Measurements from ENCODE around the gene MAML3. TPM values are rescaled to one million over a fixed set of nuclear protein-coding genes. Genes with fewer than 3 reads are reported as not detected.

Gene MAML3
- polyA plus RNA-seq, 12 donors: 3.9 to 17.0 (median 4.6) TPM; not detected in 1

DNA sequence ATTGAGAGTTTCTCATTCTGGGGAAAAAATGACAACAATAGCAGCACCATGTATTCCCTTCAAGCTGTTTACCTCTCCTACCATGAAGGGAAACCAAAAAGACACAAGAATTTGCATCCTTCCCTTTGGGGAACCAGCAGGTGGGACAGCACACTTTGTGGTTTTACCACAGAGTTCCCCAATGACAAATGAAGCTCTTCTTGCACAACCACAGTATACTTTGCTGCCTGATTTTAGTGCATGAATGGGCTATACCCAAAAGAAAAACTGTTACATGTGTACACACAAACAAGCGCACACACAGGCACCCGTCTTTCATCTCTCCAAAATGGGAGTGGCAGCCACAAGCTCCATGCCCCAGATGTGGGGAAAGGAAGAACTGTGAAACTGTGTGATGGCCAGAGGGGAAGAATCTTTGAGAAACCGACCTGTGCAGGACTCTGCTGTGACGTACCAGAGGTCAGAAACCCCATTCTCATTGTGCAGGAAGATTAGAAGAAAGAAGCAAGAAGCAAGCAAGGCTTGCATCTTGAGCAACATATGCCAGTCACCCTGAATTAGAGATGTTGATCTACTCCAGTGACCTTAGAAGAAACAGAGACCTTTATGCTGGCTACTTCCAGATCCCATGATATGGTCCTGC lies 2.7 kb upstream of the MAML3 start:
- DNase-seq: no peak

DNA sequence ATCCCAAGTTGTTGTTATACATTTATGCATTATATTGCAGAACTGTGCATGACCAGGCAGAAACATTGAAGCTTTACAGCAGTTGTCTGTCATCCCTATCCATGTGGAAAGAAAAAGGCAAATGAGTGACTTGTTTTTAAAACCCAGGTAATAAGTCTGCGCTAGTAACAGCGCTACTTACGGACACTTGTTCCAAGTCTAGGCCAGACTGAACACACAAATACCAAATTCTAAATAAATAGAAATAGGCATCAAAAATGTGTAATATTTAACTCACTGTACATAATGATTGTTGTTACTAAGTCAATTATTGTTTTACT lies 548 bp upstream of the MAML3 start:
- no peak for DNase-seq

DNA sequence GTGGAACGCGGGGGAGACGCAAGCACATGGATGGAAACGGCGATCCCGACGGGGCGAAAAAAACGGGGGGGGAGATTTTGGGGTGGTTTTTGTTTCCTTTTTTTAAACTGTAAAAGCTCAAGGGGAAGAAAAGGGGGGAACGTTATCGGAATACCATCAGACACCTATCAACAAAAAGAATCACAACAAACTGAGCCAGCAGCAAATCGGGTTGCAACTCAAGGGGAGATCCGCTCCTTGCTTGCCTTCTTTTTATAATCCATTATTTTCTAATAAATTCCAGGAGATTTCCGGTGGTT lies 616 bp downstream of the MAML3 start:
- no peak for DNase-seq

GRCh38 chr4:140152751-140153418 lies 1.1 kb downstream of the MAML3 start:
- DNase-seq: peak; percentile 38

DNA sequence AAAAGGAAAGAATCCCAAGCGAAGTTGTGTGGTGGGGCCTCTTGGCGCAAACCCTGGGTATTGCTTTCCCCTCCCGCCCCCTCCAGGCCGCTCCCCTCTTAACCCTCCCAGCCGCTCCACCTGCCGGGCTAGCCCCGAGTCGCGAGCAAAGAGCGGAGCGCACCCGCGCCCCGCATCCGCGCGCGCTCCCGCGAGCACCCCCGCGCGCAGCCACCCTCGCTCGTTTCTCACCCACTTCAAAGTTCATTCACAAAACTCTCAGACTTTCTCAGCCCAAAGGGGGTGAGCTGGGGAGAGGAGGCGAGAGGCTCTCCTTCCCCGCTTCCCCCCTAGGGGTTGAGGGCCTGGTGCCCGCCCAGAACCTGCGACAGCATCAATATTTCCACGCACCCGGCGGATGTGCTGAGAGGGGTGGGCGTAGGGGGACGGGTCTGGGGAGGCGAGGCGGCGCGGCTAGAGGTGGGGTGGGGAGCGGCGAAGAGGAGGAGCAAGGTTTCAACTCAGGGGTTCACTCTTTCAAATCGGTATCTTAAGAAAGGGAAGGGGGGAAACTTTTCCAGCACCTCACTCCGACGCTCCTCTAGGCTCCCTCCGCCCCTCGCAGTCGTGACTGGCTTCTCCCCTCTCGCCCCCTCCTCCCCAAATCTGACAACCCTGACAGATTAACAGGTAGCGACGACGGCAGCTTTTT lies 1.8 kb downstream of the MAML3 start:
- no peak for DNase-seq

- peak; percentile 77 for DNase-seq
These were observed 2.3 kb downstream of the MAML3 start for GRCh38 chr4:140151699-140152012.

DNA sequence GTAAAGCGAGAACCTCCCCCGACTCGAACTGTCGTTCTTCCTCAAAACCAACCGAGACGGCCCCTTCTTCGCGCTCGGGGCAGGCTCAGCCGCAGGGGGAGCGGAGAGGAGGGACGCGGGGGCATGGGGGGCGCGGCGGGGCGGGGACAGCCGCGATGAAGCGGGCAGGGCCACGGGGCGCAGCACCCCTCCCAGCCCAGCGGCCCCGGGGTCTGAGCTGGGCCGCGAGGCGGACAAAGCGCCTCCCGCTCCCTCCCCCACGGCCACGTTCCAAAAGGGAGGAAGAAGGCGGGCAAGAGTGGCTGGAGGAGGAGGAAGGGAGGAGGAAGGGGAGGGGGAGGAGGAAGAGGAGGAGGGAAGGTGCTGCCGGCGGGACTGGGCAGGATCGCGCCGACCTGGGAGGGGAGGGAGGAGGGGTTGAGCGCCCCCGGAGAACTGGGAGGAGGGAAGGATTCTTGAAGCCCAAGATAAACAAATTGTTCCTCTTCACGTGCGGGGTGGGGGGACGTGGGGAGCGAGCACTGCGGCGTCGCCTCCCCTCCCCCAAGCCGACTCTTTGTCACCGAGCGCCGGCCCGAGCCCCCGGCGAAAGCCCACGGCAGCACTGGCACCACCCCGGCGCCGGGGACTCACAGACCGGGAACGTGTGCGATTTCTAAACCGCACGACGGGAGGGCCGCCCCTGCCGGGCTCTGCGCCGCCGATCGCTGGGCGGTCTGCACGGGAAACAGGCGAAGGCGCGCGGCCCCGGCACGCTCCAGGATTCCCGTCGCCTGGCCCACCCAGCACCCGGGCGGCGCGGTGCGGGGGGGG lies 2.9 kb downstream of the MAML3 start:
- DNase-seq: peak; percentile 92

- peak; percentile 88 for DNase-seq
These were observed 3.4 kb downstream of the MAML3 start for GRCh38 chr4:140150636-140150885.

DNA sequence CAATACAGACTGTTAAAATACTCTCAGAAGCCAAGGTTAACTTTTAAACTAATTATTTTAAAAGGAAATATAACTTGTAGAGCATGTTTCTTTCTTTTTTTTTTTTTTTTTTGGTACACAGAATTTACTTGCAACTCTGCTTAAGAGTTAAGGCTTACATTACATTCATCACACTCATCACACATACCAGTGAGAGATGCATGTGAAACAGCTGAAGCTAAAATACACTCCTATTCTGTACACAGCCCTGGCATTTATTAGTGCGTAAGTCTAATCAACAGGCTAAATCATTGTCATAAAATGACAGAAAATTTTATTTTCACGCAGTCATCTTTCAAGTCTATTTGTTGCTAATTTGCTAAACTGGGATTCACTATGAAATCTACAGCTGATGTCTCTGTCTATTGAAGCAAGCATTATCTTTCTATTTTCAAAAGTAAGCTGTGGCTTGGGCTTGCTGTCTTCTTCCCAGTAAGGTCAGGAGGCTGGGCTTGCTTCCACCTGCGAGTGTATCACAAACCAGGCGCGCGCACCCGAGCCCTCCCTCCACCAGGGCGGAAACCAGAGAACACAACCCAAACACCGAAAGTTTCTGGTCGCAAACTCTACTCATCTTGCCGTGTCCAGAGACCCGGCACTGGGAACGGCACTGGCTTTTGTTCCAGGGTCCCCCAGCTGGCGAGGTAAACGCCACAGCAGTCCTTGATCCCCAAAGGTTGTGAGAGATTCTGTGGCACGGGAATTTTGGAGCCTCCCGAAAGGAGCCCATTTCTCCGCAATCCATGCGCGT lies 3.9 kb downstream of the MAML3 start:
- DNase-seq: peak; percentile 55

- no peak for DNase-seq
These were observed 9.9 kb downstream of the MAML3 start for GRCh38 chr4:140144050-140144449.

DNA sequence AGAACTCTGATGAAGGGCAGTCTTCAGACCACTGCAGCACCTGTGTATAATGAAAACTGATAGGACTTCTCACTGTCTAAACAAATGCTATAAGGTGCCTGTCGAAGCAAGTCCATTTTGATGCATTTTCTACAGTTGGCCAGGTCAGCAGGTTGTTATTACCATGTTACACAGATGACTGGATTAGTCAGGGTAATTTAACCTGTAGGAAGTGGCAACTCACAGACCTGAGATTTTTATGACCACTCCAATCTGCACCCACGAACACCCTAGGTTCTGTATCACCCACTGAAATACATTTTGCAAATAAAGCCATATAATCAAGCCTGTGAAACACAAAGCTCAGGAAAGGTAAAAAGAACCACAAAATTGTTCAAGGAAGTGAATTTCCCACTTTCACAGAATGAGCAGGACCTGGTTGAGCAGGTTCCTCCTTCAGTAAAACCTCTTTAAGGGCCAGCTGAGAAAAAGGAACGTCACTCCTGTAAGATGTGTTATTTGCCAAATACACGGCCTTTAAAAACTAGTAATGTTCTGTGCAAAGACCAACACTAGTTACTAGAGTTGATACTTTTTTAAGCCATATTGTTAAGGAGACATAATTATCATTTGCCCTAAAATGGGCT lies 12.7 kb downstream of the MAML3 start:
- no peak for DNase-seq

DNA sequence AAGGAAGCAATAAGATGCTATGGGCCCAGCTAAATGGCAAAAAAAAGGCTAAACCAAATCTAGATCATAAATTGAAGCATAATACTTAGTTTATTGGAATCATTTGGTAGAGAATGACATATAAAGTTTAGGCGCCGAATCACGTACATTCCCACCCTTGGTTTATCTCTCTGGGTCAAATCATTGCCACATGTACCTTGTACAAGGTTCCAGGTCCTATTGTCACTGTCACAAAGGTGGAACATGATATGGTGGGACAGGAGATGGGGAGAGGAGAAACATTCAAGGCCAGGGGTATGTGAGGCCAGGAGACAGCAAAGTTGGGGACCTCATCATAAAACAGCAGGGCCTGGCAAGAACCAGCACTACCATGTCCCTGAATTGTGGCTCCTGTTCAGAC lies 13.4 kb downstream of the MAML3 start:
- DNase-seq: no peak

- no peak for DNase-seq
These were observed 15.6 kb downstream of the MAML3 start for GRCh38 chr4:140138428-140138827.

- DNase-seq: no peak
These were observed 16.3 kb downstream of the MAML3 start for GRCh38 chr4:140137671-140138070.

DNA sequence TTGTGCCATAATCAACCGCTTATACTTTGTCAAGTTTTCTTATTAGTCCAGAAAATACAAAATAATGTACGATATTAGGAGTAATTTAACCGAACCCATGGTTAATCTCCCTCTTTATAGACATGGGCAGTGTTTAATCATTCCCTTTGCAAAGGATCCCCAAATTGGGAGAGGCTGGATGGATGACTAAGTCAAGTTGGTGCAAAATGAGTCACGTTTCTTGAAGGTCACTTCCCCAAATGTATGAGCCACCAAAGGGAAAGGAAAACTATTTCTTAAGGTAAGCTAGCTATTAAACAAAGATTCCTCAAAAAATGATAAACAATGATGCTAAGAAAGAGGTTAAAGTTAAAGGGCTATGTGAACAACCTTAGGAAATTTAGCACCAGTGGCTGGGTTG lies 17.5 kb downstream of the MAML3 start:
- no peak for DNase-seq

DNA sequence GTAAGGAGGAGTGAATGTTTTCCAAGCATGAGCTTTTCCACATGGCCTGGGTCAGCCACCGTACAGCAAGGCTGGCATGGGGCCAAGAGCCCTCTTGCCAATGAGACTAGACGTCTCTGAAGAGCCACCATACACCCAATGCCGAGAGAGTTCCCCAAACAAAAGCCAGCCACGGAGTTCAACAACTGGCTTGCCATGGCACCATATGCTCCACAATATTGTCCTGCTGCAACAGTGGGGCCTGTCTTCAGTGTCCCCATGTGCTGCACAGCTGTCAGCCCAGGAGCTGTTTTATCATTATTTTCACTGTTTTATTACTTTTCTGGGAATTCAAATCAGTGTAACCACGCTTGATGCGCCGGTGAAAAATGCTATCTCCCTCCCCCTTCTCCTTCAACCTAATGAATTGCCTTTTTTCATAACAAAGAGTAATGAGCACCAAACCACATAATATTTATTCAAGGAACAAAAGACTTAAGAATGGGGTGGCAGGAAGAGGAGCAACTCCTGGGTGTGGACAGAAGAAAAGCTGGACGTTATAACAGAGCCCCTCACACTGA lies 18.4 kb downstream of the MAML3 start:
- peak; percentile 12 for DNase-seq

DNA sequence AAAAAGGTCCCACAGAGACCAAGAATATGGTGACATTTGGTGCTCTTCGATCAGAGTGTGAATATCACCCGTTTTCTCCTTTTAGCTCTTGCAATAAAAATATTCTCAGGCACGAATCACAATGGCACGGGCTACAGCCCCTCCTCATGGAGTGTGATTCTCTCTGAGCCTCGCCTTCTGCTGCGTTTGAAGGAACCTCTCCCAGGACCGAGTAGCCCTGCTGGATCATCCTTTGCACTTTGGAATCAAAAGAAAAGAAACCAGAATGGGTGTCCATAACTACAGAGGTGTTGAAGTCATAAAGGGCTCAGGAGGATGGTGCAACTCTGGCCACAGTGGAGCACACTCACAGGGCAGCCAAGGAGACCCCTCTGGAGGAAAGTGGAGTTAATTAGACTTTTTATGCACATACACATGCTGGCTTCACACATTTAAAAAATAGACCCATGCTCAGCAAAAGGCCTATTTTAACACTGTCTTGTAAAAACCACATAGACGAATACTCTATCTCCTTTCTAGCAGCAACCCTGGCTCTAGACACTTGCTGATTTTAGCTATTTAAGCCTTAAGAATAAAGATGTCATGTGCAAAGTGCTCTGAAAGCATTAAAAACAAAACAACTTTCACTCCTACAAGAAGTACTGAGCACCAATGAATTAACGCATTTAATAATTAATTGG lies 19.1 kb downstream of the MAML3 start:
- no peak for DNase-seq

DNA sequence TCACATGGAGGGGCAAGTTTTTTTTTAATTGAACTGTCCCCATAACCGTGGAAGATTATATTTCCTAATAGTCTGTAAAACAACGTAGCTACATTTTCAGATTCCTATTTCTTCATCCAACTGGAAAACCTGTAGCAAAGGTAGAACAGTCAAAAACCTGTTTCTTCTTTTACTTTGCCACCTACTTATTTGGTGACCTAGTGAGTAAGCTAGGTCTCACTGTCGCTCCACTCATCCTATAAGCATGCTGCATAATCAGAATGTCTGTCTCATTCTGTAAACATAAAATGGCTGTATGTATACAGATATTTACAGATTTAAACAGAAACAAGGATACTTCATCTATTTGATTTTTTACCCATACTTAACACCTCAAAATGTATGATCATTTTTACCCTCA lies 20.4 kb downstream of the MAML3 start:
- DNase-seq: no peak

- no peak for DNase-seq
These were observed 22.2 kb downstream of the MAML3 start for GRCh38 chr4:140131675-140132229.

DNA sequence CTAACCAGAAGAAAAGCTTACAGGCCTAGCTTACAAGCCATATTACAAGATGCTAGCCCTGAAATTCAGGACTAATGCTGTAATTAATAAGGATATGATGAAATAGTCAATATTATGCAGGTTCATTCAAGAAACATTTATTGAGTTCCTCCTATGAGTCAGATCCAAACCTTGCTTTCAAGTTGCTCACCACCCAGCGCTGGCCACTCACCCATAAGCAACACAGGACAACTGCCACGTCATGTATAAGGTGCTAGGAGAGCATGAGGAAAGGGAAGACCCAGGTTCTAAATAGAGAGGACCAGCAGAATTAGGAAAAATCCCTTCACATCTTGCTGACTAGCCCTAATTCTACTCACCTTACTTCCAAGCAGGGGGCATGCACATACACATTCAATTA lies 23.3 kb downstream of the MAML3 start:
- no peak for DNase-seq

DNA sequence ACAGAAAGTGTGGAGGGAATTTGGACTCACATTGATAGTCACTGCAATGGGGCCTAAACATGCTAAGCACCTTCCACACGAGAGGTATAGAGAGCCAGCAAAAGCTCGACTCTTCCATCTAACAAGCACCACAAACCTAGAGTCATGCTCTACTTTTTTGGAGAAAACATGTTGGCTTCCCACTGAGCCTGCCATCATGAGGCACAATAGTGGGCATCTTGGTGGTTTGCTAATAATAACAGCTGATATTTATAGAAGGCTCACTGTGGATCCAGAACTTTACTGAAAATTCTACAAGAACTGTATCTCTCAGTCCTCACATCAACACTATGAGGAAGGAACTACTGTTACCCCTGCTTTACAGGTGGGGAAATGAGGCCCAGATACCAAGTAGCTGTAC lies 26.6 kb downstream of the MAML3 start:
- DNase-seq: no peak

All from muscle of arm (tissue), 12 donors.